GM23338 (cell line): ENCODE results near the gene RAD23B.

Experiments used
- CREB1 ChIP-seq: fragments of 250-450 bp; sonication (Bioruptor Pico); IDR thresholded peaks from 2 replicates; pipeline ENCODE4 v1.5.0; 2020; ENCODE audit warnings: low read depth, mild to moderate bottlenecking, moderate library complexity
- CTCF ChIP-seq, 2 experiments: fragments of 200-600 bp in 1 of 2; sonication (generic) in 1 of 2; conservative IDR thresholded peaks; 2 replicates each; pipeline versions ENCODE4 v1.5.1 to v1.6.1; 2016 to 2017; ENCODE audit warnings: antibody characterized with exemption in 2 of 2, low read depth in 2 of 2, mild to moderate bottlenecking in 2 of 2, moderate library complexity in 1 of 2
- ETS1 ChIP-seq: IDR thresholded peaks from 2 replicates; pipeline ENCODE4 v1.6.1; 2016; ENCODE audit warnings: antibody characterized with exemption
- EZH2 ChIP-seq: fragments of 200-600 bp; sonication (generic); IDR thresholded peaks from one replicate; pipeline ENCODE4 v1.8.0; 2017; ENCODE audit warnings: antibody characterized with exemption, mild to moderate bottlenecking, low read depth; ENCODE audit not compliant: unreplicated experiment
- EZH2phosphoT487 ChIP-seq: fragments of 200-600 bp; sonication (generic); IDR thresholded peaks from one replicate; pipeline ENCODE4 v1.8.1; 2018; ENCODE audit warnings: antibody characterized with exemption; ENCODE audit not compliant: unreplicated experiment
- JUNB ChIP-seq: IDR thresholded peaks from one replicate; pipeline ENCODE4 v1.6.1; 2016; ENCODE audit warnings: antibody characterized with exemption; ENCODE audit not compliant: unreplicated experiment
- POLR2AphosphoS5 ChIP-seq: IDR thresholded peaks from 2 replicates; pipeline ENCODE4 v1.6.1; 2016; ENCODE audit warnings: antibody characterized with exemption, low read depth
- REST ChIP-seq: IDR thresholded peaks from one replicate; pipeline ENCODE4 v1.6.1; 2018; ENCODE audit warnings: antibody characterized with exemption; ENCODE audit not compliant: unreplicated experiment
- STAT1 ChIP-seq: IDR thresholded peaks from one replicate; pipeline ENCODE4 v1.6.1; 2016; ENCODE audit warnings: antibody characterized with exemption; ENCODE audit not compliant: unreplicated experiment
- ZNF331 ChIP-seq: fragments of 250-450 bp; sonication (Bioruptor Pico); IDR thresholded peaks from 2 replicates; pipeline ENCODE4 v1.5.0; 2020; ENCODE audit warnings: low read depth, mild to moderate bottlenecking, moderate library complexity

- no peak for TF ChIP-seq CTCF (conservative IDR thresholded peaks at IDR 0.05; ENCODE audit: low read depth in 2 of 2)
- no peak for TF ChIP-seq EZH2phosphoT487
- no peak for TF ChIP-seq STAT1
- no peak for TF ChIP-seq CREB1
- TF ChIP-seq EZH2 = no peak
- no peak for TF ChIP-seq POLR2AphosphoS5
- no peak for TF ChIP-seq ETS1
- no peak for TF ChIP-seq REST
- no peak for TF ChIP-seq JUNB
- TF ChIP-seq ZNF331 (CRISPR knock-in tag) = no peak
Measured at GRCh38 chr9:107337676-107338590, 54.9 kb downstream of the RAD23B start.
